Gastrocnemius medialis (tissue), 4 donors: ENCODE data around the gene MAD1L1. TPM values are rescaled to one million over a fixed set of nuclear protein-coding genes. Genes with fewer than 3 reads are reported as not detected.

Source experiments
- ATAC-seq, 2 donors: fragments of 150-250 bp; one replicate each; pipeline ENCODE4 v1.9.1; 2016
- DNase-seq, 2 donors: peaks; one replicate each; pipeline ENCODE4 v3.0.0-alpha.2; 2019
- H3K27ac ChIP-seq, 4 donors: fragments of 200-600 bp; sonication (generic); 1 replicate in 1 of 4; 2 replicates in 3 of 4; pipeline ENCODE4 v1.5.1; 2016 to 2018; ENCODE audit warnings: mild to moderate bottlenecking in 2 of 4, moderate library complexity in 1 of 4
- H3K27me3 ChIP-seq, 3 donors: fragments of 200-600 bp; sonication (generic) in 2 of 3; 1 replicate in 1 of 3; 2 replicates in 2 of 3; pipeline versions ENCODE4 v1.5.1 to v1.6.0; 2016 to 2019; ENCODE audit warnings: mild to moderate bottlenecking in 1 of 3, moderate library complexity in 1 of 3
- H3K36me3 ChIP-seq, 2 donors: fragments of 200-600 bp; sonication (generic) in 1 of 2; one replicate each; pipeline ENCODE4 v1.5.1; 2017 to 2018
- H3K4me1 ChIP-seq, 2 donors: fragments of 200-600 bp; sonication (generic) in 1 of 2; one replicate each; pipeline ENCODE4 v1.5.1; 2016 to 2017; ENCODE audit warnings: mild to moderate bottlenecking in 2 of 2
- H3K4me3 ChIP-seq, 4 donors: fragments of 200-600 bp; sonication (generic) in 3 of 4; 1 replicate in 1 of 4; 2 replicates in 3 of 4; pipeline ENCODE4 v1.5.1; 2016 to 2019; ENCODE audit warnings: mild to moderate bottlenecking in 2 of 4
- H3K9me3 ChIP-seq, 3 donors: fragments of 200-600 bp; sonication (generic) in 2 of 3; 1 replicate in 1 of 3; 2 replicates in 2 of 3; pipeline ENCODE4 v1.5.1; 2016 to 2019
- POLR2A ChIP-seq, 2 donors: fragments of 450-650 bp; IDR thresholded peaks; one replicate each; pipeline ENCODE4 v1.6.1; 2017; ENCODE audit warnings: antibody characterized with exemption in 2 of 2, mild to moderate bottlenecking in 2 of 2, moderate library complexity in 2 of 2
- in situ Hi-C, 4 donors: fragments of 200-750 bp; cut with MboI; loops; one replicate each; pipeline versions ENCODE4 v1.15.0 to v1.8.0; 2017; ENCODE audit warnings: low sequenced_read_pairs in 4 of 4
- intact Hi-C: fragments of 100-400 bp; cut with DNase I; formaldehyde crosslinking; loops from one replicate; pipeline ENCODE4 v1.15.1; 2023; ENCODE audit warnings: low total_unique reads
- total RNA-seq, 4 donors: library from RNA; depleted of rRNA; stranded (reverse); fragments of >200 nt; gene quantifications; one replicate each; pipeline versions ENCODE4 v1.1.0 to v1.2.3, GENCODE V29; 2016
- TF ChIP-seq, protein P1 (sequence below), 5 experiments: fragments of 450-650 bp in 3 of 5; fragments of 200-600 bp in 2 of 5; sonication (generic) in 2 of 5; IDR thresholded peaks in 4 of 5; conservative IDR thresholded peaks in 1 of 5; 1 replicate in 4 of 5; 2 replicates in 1 of 5; pipeline ENCODE4 v1.5.1; 2016 to 2019; ENCODE audit warnings: antibody characterized with exemption in 5 of 5, mild to moderate bottlenecking in 3 of 5, moderate library complexity in 3 of 5

The MAD1L1 gene
- total RNA-seq, 4 donors from 2014 or later: 19.7 to 32.4 (median 22.7) TPM

DNA sequence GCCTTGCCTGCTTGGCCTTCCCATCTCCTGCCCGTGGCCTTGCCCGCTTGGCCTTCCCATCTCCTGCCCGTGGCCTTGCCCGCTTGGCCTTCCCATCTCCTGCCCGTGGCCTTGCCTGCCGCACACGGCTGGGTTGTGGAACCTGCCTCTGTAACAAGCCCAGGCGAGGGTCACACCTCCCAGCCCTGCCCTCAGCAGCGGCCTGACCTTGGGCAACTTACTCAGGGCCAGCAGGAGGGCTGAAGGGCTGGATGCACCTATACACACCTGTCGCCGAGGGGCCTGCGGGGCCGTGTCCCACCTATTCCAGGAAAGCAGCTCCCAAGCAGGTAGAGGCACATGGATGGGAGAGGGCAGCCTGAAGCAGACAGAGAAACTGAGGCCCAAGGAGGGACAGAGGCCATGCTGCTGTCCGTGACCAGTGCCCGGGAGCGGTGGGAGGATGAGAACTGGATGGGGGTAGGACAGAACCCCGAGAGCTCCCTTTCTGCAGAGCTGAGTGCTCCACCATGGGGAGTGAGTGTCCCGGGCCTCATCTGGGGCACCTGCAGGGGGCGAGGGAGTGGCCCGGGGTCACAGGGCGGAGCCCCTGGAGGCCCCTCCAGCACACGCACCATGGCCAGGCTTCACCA lies 285.0 kb downstream of the MAD1L1 start:
- TF ChIP-seq, protein P1, sequence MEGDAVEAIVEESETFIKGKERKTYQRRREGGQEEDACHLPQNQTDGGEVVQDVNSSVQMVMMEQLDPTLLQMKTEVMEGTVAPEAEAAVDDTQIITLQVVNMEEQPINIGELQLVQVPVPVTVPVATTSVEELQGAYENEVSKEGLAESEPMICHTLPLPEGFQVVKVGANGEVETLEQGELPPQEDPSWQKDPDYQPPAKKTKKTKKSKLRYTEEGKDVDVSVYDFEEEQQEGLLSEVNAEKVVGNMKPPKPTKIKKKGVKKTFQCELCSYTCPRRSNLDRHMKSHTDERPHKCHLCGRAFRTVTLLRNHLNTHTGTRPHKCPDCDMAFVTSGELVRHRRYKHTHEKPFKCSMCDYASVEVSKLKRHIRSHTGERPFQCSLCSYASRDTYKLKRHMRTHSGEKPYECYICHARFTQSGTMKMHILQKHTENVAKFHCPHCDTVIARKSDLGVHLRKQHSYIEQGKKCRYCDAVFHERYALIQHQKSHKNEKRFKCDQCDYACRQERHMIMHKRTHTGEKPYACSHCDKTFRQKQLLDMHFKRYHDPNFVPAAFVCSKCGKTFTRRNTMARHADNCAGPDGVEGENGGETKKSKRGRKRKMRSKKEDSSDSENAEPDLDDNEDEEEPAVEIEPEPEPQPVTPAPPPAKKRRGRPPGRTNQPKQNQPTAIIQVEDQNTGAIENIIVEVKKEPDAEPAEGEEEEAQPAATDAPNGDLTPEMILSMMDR (IDR thresholded peaks at IDR 0.05 in 4 of 5, conservative IDR thresholded peaks at IDR 0.05 in 1 of 5): no peak
- no peak for TF ChIP-seq POLR2A (IDR thresholded peaks at IDR 0.05)
- in situ Hi-C loops: no loop called here
- no peaks in the 10 kb centered on the region for H3K36me3 ChIP-seq
- H3K27ac ChIP-seq: no peak overlapping the region
- no peaks in the 10 kb centered on the region for H3K27me3 ChIP-seq
- ATAC-seq: no peak
- intact Hi-C loops: no loop called here
- H3K4me1 ChIP-seq: peaks cover 8 to 11% of the 10 kb centered on the region in 2 donors
- no peaks in the 10 kb centered on the region for H3K9me3 ChIP-seq
- no peak overlapping the region for H3K4me3 ChIP-seq
- no peak for DNase-seq

DNA sequence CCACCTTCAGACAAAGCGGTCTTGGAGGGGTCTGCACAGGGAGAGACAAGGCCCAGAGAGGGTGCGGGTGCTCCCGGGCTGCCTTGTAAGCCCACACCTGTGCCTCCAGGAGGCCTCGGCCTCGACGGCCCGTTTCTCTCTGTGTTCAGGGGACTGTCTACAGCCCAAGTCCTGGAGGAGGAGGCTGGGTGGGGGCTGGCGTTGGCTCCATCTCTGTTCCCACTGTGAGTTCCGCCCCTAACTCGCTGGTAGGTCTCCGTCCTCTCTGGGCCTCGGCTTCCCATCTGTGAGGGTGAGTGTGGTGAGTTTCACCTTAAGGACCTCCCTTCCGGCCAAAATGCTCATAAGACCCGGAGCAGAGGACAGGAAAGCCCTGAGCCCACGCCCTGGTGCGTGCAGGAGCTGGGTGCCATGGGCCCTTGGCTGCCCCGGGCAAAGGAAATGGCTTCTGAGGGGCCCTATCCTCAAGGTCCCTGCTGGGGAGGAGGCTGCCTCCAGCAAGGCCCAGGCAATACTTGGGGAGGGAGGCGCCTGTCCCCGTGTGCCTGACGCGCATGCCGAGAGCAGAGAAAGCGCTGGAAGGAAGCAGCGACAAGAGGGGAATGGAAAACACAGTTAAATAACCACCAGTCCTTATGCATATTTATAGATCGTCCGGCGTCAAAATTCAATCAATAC lies 285.8 kb downstream of the MAD1L1 start:
- Histone ChIP-seq H3K9me3 (no peaks in the 10 kb centered on the region), H3K4me1 (peaks cover 8 to 11% of the 10 kb centered on the region in 2 donors), H3K27ac (no peak overlapping the region), H3K36me3 (no peaks in the 10 kb centered on the region), H3K4me3 (no peak overlapping the region), H3K27me3 (no peaks in the 10 kb centered on the region)
- in situ Hi-C loops (no loop called here), intact Hi-C loops (no loop called here)
- no peak for ATAC-seq
- TF ChIP-seq, protein P1 (IDR thresholded peaks at IDR 0.05 in 4 of 5, conservative IDR thresholded peaks at IDR 0.05 in 1 of 5): no peak
- no peak for TF ChIP-seq POLR2A (IDR thresholded peaks at IDR 0.05)
- DNase-seq: no peak

DNA sequence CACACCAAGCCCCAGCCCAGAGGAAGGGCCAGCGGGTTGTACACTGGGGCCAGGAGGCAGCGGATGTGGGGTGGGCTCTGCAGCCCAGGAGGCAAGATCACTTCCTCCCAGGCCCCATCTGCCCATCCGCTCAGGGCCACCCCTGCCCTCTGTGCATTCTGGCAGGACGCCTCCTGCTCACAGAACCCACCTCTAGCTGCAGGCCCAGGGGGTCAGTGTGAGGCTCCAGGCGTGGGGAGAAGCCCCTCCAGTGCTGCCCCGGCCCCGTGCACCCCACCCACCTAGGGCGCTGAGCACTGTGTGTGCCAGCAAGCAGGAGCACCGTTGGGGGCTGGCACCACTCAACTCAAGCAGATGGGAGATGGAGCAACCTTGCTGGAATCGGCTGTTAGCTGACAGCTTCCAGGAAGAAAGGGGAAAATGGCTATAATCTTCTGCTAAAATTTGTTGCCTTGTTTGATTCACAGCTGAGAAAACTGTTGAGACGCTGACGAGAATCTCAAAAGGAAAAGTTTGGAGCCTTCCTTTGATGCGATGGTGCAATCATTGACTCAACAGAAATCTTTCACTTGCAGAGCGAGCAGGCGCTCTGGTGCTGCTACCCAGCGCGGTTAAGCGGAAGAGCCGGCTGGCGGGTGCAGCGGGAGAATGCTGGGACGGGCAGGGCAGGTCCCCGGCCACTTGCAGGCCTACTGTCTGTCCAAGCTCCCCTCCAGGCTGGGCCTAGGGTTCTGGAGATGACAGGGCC lies 286.5 kb downstream of the MAD1L1 start:
- intact Hi-C loops (no loop called here), in situ Hi-C loops (no loop called here)
- no peak overlapping the region for H3K27ac ChIP-seq
- H3K9me3 ChIP-seq: no peaks in the 10 kb centered on the region
- H3K36me3 ChIP-seq: no peaks in the 10 kb centered on the region
- H3K4me1 ChIP-seq: peaks cover 3 to 8% of the 10 kb centered on the region in 2 donors
- no peak overlapping the region for H3K4me3 ChIP-seq
- no peak for DNase-seq
- ATAC-seq: no peak
- no peaks in the 10 kb centered on the region for H3K27me3 ChIP-seq
- TF ChIP-seq, protein P1 (IDR thresholded peaks at IDR 0.05 in 4 of 5, conservative IDR thresholded peaks at IDR 0.05 in 1 of 5): no peak
- TF ChIP-seq POLR2A (IDR thresholded peaks at IDR 0.05): no peak

DNA sequence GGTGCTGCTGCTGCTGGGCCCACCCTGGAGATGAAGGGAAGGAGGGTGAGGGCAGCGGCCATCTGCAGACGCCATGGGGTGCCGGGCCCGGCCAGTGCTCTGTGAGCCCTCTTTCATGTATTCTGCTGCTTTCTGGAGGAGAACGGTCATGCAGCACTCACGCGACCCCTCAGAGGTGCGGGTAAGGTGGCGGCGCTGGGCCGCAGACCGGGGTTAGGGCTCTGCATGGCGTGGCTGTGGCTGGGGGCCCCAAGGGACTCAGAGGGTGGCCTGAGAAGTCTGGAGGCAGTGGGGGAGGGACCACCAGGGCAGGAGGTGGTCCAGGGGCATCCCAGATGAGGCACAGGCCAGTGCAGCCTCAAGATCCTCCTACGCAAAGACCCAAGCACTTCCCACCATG lies 287.2 kb downstream of the MAD1L1 start:
- Histone ChIP-seq H3K36me3 (no peaks in the 10 kb centered on the region), H3K4me1 (peaks cover 0 to 1% of the 10 kb centered on the region in 2 donors), H3K27me3 (no peaks in the 10 kb centered on the region), H3K27ac (no peak overlapping the region), H3K4me3 (no peak overlapping the region), H3K9me3 (no peaks in the 10 kb centered on the region)
- intact Hi-C loops: no loop called here
- no peak for TF ChIP-seq POLR2A (IDR thresholded peaks at IDR 0.05)
- TF ChIP-seq, protein P1 (IDR thresholded peaks at IDR 0.05 in 4 of 5, conservative IDR thresholded peaks at IDR 0.05 in 1 of 5): no peak
- no peak for DNase-seq
- in situ Hi-C loops: no loop called here
- no peak for ATAC-seq
